MG63 (cell line): Measurements from ENCODE around the gene SHBG. TPM values are rescaled to one million over a fixed set of nuclear protein-coding genes. Genes with fewer than 3 reads are reported as not detected.

Experiments used
- DNase-seq: peaks from one replicate; pipeline ENCODE4 v3.0.0-alpha.2; 2020
- H3K27me3 ChIP-seq: fragments of 250-450 bp; sonication (Bioruptor Pico); 2 replicates; pipeline ENCODE4 v1.5.1; 2020; ENCODE audit warnings: mild to moderate bottlenecking, moderate library complexity
- H3K36me3 ChIP-seq: fragments of 250-450 bp; sonication (Bioruptor Pico); 2 replicates; pipeline ENCODE4 v1.5.1; 2020; ENCODE audit warnings: mild to moderate bottlenecking, moderate library complexity
- H3K4me3 ChIP-seq: fragments of 250-450 bp; sonication (Bioruptor Pico); 2 replicates; pipeline ENCODE4 v1.5.1; 2020; ENCODE audit warnings: mild to moderate bottlenecking, moderate library complexity
- H3K9me3 ChIP-seq: fragments of 250-450 bp; sonication (Bioruptor Pico); 2 replicates; pipeline ENCODE4 v1.5.1; 2020; ENCODE audit warnings: mild to moderate bottlenecking, moderate library complexity
- total RNA-seq: library from RNA; depleted of rRNA; stranded (reverse); fragments of >200 nt; shearing (Covaris generic); gene quantifications from 2 replicates; pipeline ENCODE4 v1.2.3, GENCODE V29; 2014; ENCODE audit warnings: low replicate concordance; rRNA removed

Gene SHBG
- total RNA-seq, 1 experiment from 2014 or later, result not detected

DNA sequence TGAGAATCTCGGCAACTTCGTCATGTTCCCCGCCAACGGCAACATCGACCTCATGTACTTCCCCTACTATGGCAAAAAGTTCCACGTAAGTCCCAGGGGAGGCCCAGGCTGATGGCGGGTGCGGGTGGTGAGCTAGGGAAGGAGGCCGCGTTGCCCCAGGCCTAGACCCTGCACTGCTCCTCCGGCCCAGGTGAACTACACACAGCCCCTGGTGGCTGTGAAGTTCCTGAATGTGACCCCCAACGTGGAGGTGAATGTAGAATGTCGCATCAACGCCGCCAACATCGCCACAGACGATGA, 25.6 kb downstream of the SHBG start:
- H3K27me3 ChIP-seq, result no peaks in the 10 kb centered on the region
- H3K9me3 ChIP-seq, result no peaks in the 10 kb centered on the region
- DNase-seq, result no peak
- H3K36me3 ChIP-seq, result no peaks in the 10 kb centered on the region
- no peak overlapping the region for H3K4me3 ChIP-seq

DNA sequence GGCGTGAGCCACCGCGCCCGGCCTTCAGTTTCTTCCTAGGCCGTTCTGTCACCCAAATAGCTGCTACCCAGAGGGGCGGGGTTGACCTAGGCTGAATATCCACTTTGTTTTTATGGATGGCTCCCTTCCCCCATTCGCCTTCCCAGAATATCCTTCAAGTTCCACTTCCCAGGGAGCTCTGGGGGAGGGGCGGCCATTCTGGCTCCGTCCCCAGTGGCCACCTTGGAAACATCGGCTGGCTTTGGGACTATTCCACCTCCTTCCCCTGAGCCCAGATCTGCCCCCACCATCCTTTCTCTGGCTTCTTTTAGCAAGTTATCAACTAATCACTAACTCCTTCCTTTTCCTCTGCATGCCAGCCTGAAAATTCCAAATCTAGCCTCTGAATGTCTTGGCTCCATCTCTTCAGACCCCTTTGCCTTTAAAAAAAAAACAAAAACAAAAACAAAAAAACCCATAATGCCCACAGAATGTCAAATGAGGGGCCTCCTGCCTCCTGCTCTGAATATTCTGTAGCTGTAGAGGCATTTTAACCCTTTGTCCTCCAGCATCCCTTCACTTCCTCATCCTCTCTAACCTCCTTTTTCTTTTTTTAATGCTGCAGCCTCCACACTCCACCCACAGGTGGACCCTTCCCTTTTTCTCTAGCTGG, 27.1 kb downstream of the SHBG start:
- Histone ChIP-seq H3K27me3 (no peaks in the 10 kb centered on the region), H3K9me3 (no peaks in the 10 kb centered on the region), H3K36me3 (no peaks in the 10 kb centered on the region), H3K4me3 (no peak overlapping the region)
- DNase-seq, result no peak

DNA sequence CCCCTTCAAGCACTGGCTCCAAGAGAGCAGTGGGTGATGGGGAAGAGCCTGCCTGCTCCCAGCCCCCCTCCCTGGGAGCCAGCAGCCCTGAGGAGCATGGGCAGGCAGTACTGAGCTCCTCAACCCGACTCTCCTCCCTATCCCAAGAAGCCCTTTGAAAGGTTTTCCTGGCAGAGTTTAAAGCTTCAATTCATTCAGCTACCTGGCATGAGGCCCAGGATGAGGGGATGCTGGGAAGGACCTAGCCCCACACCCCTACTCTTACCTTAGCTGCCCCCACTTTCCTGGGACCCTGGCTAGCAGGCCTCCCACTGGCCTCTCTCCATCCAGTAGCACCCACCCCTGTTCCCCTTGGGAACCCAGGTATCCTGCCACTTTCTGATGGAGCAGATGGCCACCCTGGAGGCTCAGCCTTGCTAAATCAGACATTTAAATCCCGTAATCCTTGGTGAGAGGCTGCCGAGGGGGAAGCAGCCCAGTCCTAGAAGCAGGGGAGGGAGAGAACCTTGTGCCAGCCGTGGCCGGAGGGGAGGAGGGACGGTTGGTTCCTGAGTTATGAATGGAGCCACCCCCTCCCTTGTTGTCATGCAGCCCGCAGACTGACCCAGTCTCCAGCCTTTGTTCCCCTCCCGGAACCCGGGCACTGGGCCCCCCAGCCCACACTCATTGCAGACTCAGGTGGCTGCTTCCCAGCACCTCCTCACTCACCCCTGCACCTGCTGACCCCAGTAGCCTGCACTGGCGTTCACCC, 37.9 kb downstream of the SHBG start:
- DNase-seq, result no peak
- no peaks in the 10 kb centered on the region for H3K36me3 ChIP-seq
- H3K9me3 ChIP-seq, result no peaks in the 10 kb centered on the region
- no peaks in the 10 kb centered on the region for H3K27me3 ChIP-seq
- no peak overlapping the region for H3K4me3 ChIP-seq

DNA sequence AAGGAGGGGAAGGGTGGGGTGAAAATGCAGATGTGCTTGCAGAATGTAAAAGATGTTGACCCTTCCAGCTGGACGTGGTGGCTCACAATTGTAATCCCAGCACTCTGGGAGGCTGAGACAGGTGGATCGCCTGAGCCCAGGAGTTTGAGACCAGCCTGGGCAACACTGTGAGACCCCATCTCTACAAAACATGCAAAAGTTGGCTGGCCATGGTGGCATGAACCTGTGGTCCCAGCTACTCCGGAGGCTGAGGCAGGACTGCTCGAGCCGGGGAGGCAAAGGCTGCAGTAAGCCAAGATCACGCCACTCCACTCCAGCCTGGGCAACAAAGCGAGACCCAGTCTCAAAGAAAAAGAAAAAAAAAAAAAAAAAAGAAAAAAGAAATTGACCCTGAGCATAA, 38.5 kb downstream of the SHBG start:
- no peaks in the 10 kb centered on the region for H3K27me3 ChIP-seq
- no peak overlapping the region for H3K4me3 ChIP-seq
- H3K9me3 ChIP-seq, result no peaks in the 10 kb centered on the region
- no peak for DNase-seq
- H3K36me3 ChIP-seq, result no peaks in the 10 kb centered on the region

DNA sequence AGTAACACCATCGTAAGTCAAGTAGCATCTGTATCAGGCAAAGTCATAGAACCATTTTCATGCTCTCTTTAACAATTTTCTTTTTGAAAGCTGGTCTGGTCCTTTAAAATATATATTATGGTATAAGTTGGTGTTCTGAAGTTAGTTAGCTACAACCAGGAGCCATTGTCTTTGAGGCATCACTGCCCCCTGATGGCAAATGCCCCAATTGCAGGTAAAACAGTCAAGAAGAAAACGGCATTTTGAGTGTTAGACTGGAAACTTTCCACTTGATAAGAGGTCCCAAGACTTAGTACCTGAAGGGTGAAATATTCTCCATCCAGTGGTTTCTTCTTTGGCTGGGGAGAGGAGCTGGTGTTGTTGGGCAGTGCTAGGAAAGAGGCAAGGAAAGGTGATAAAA, 43.3 kb downstream of the SHBG start:
- Histone ChIP-seq H3K27me3 (no peaks in the 10 kb centered on the region), H3K9me3 (no peaks in the 10 kb centered on the region), H3K36me3 (no peaks in the 10 kb centered on the region), H3K4me3 (no peak overlapping the region)
- no peak for DNase-seq

DNA sequence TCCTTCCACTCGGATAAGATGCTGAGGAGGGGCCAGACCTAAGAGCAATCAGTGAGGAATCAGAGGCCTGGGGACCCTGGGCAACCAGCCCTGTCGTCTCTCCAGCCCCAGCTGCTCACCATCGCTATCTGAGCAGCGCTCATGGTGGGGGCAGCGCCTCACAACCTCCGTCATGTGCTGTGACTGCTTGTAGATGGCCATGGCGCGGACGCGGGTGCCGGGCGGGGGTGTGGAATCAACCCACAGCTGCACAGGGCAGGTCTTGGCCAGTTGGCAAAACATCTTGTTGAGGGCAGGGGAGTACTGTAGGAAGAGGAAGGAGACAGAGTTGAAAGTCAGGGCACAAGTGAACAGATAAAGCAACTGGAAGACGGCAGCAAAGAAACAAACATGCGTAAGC, 45.0 kb downstream of the SHBG start:
- H3K9me3 ChIP-seq, result no peaks in the 10 kb centered on the region
- H3K36me3 ChIP-seq, result peaks cover 4% of the 10 kb centered on the region
- H3K27me3 ChIP-seq, result no peaks in the 10 kb centered on the region
- no peak for DNase-seq
- H3K4me3 ChIP-seq, result no peak overlapping the region

DNA sequence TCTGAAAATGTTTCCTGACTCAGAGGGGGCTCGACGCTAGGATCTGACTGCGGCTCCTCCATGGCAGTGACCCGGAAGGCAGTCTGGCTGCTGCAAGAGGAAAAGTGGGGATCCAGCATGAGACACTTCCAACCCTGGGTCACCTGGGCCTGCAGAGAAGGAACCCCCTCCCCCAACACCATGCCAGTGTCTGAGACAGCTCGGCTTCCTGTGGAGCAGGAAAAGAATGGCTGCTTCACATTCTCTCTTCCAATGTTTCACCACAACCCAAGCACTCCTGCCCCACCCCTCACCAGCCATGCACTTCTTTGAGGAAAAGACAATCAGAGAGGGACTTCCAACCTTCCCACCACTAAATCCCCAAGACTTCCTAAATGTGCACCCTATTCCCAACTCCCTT, 46.6 kb downstream of the SHBG start:
- H3K36me3 ChIP-seq, result peaks cover 4% of the 10 kb centered on the region
- no peaks in the 10 kb centered on the region for H3K9me3 ChIP-seq
- no peaks in the 10 kb centered on the region for H3K27me3 ChIP-seq
- DNase-seq, result no peak
- no peak overlapping the region for H3K4me3 ChIP-seq

DNA sequence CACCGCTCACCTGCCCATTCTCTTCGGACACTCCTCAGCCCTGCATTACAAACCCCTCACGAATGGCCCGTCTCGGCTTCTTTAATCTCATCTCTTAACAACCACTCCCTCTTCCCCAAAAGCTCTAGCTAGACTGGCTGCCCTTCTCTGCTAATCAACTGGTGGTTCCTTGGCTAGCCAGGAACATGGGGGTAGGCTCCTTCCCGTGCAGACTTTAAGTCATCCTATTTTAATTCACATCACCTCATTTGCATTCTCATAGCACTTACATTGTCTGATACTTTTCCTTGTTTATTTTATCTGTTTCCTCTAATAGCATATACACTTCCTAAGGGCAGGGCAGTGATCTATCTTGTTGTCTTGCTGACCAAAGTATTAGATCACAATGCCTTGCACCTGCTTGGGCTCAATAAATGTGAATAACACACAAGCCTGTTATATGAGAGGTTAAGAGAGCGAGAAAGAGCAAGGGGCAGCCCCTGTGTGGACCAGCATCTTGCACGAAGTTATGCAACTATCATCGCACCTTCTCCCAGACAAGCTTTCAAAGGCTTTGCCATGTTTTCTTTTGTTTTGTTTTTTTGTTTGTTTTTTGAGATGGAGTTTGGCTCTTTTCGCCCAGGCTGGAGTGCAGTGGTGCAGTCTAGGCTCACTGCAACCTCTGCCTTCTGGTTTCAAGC, 47.6 kb downstream of the SHBG start:
- no peak for DNase-seq
- Histone ChIP-seq H3K27me3 (no peaks in the 10 kb centered on the region), H3K4me3 (no peak overlapping the region), H3K9me3 (no peaks in the 10 kb centered on the region), H3K36me3 (peaks cover 7% of the 10 kb centered on the region)

Other genes starting within 250 kb of the SHBG start
- not detected in 2 replicates for gene TNK1, start 249.0 kb upstream of the SHBG start, total RNA-seq
- gene PLSCR3, start 235.6 kb upstream of the SHBG start, total RNA-seq, result 2.8 and 7.3 TPM in 2 replicates
- 3.6 and 52.0 TPM in 2 replicates for gene TMEM256, start 226.0 kb upstream of the SHBG start, total RNA-seq
- gene NLGN2, start 222.3 kb upstream of the SHBG start, total RNA-seq, result 0.54 and 1.0 TPM in 2 replicates
- not detected in 2 replicates for gene SPEM1, start 209.8 kb upstream of the SHBG start, total RNA-seq
- not detected in 2 replicates for gene SPEM2, start 204.5 kb upstream of the SHBG start, total RNA-seq
- gene SPEM3, start 201.3 kb upstream of the SHBG start, total RNA-seq, result not detected in 2 replicates
- 0.33 and 0.76 TPM in 2 replicates for gene TMEM102, start 194.7 kb upstream of the SHBG start, total RNA-seq
- gene FGF11, start 190.6 kb upstream of the SHBG start, total RNA-seq, result not detected in 2 replicates
- gene CHRNB1, start 185.1 kb upstream of the SHBG start, total RNA-seq, result 0.20 and 6.2 TPM in 2 replicates
- gene ZBTB4, start 150.5 kb upstream of the SHBG start, total RNA-seq, result 5.3 and 6.0 TPM in 2 replicates
- not detected in 2 replicates for gene SLC35G6, start 148.7 kb upstream of the SHBG start, total RNA-seq
- gene POLR2A, start 145.8 kb upstream of the SHBG start, total RNA-seq, result 11.5 and 16.2 TPM in 2 replicates
- 0.33 TPM in 1 of 2 replicates, not detected in the other for gene TNFSF12, start 81.1 kb upstream of the SHBG start, total RNA-seq
- gene TNFSF13, start 71.4 kb upstream of the SHBG start, total RNA-seq, result 1.7 TPM in 1 of 2 replicates, not detected in the other
- gene SENP3, start 68.2 kb upstream of the SHBG start, total RNA-seq, result 85.6 and 106 TPM in 2 replicates
- gene CD68, start 50.5 kb upstream of the SHBG start, total RNA-seq, result 12.6 and 17.3 TPM in 2 replicates
- gene MPDU1, start 46.3 kb upstream of the SHBG start, total RNA-seq, result 96.0 and 121 TPM in 2 replicates
- 0.23 TPM in 1 of 2 replicates, not detected in the other for gene SOX15, start 40.0 kb upstream of the SHBG start, total RNA-seq
- gene FXR2, start 15.2 kb upstream of the SHBG start, total RNA-seq, result 26.8 and 49.5 TPM in 2 replicates
- 16.0 and 20.1 TPM in 2 replicates for gene SAT2, start 2.3 kb upstream of the SHBG start, total RNA-seq
- not detected in 2 replicates for gene ATP1B2, start 20.8 kb downstream of the SHBG start, total RNA-seq
- gene TP53, start 57.4 kb downstream of the SHBG start, total RNA-seq, result 2.8 and 12.2 TPM in 2 replicates
- gene WRAP53, start 58.3 kb downstream of the SHBG start, total RNA-seq, result 13.4 and 25.9 TPM in 2 replicates
- 0.53 TPM in 1 of 2 replicates, not detected in the other for gene EFNB3, start 75.1 kb downstream of the SHBG start, total RNA-seq
- gene DNAH2, start 87.6 kb downstream of the SHBG start, total RNA-seq, result not detected in 2 replicates
- gene KDM6B, start 204.1 kb downstream of the SHBG start, total RNA-seq, result 0.07 and 0.20 TPM in 2 replicates
- gene TMEM88, start 224.9 kb downstream of the SHBG start, total RNA-seq, result not detected in 2 replicates
- 74.9 and 264 TPM in 2 replicates for gene NAA38, start 227.4 kb downstream of the SHBG start, total RNA-seq
- gene CYB5D1, start 227.9 kb downstream of the SHBG start, total RNA-seq, result 18.2 and 38.2 TPM in 2 replicates